ENCODE measurements around the gene SHISA6. TPM values are rescaled to one million over a fixed set of nuclear protein-coding genes. Genes with fewer than 3 reads are reported as not detected.

SHISA6 gene
- polyA plus RNA-seq, 1 donor from 2014 or later: 1.8 TPM

DNA sequence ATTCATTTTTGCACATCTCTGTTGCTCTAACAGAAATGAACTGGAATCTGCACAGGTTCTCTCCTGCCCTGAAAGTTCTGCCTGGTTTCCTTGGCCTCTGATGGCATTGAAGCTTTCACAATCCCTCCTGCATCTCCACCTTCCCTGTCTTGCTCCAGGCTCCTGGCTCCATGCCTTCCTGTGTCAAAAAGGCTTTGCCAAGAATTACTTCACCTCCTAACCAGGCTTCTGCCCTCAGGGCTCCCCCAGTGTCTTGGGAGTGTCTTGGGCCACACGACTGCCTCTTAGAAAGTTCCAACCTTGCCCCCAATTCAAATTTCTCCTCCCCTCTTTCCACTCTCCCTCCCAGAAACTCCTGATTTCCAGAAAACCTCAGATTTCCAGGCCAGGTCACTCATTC lies 320.3 kb downstream of the SHISA6 start:
- Histone ChIP-seq H3K27me3 (ENCODE audit: insufficient read depth, low read depth, low read length) (no peaks in the 10 kb centered on the region), H3F3A (ENCODE audit: insufficient read depth, low read length, poor library complexity, severe bottlenecking) (no peaks in the 10 kb centered on the region), H3K9me2 (ENCODE audit: insufficient read depth, low read length) (no peaks in the 10 kb centered on the region), H3K27ac (ENCODE audit: low read length) (no peak overlapping the region), H3K4me3 (ENCODE audit: low read length) (no peak overlapping the region), H2AFZ (ENCODE audit: low read depth, low read length) (no peak overlapping the region), H3K9ac (ENCODE audit: low read length) (no peak overlapping the region), H3K4me2 (ENCODE audit: low read length) (no peak overlapping the region), H4K20me1 (ENCODE audit: insufficient read depth) (no peaks in the 10 kb centered on the region), H3K79me2 (replicated peaks; ENCODE audit: insufficient read depth, low read length) (no peaks in the 10 kb centered on the region), H3K9me3 (ENCODE audit: low read length) (no peaks in the 10 kb centered on the region), H3K36me3 (ENCODE audit: insufficient read depth, low read length) (no peaks in the 10 kb centered on the region)
- TF ChIP-seq EP300 (conservative IDR thresholded peaks at IDR 0.05; ENCODE audit: poor library complexity, severe bottlenecking) (no peak), EZH2 (IDR thresholded peaks at IDR 0.05; ENCODE audit: borderline replicate concordance, insufficient read depth, low read length, poor library complexity, severe bottlenecking) (no peak), TAF1 (IDR thresholded peaks at IDR 0.05; ENCODE audit: low read depth) (no peak), SMC3 (conservative IDR thresholded peaks at IDR 0.05; ENCODE audit: poor library complexity) (no peak), REST (IDR thresholded peaks at IDR 0.05; ENCODE audit: borderline replicate concordance) (no peak), CTCF (IDR thresholded peaks at IDR 0.05; ENCODE audit: poor library complexity, severe bottlenecking) (no peak), MXI1 (conservative IDR thresholded peaks at IDR 0.05; ENCODE audit: poor library complexity, severe bottlenecking) (no peak), RAD21 (conservative IDR thresholded peaks at IDR 0.05) (no peak), POLR2AphosphoS5 (IDR thresholded peaks at IDR 0.05) (no peak)

- Histone ChIP-seq H3K9me2 (ENCODE audit: insufficient read depth, low read length) (no peaks in the 10 kb centered on the region), H3K4me3 (ENCODE audit: low read length) (no peak overlapping the region), H3K79me2 (replicated peaks; ENCODE audit: insufficient read depth, low read length) (no peaks in the 10 kb centered on the region), H4K20me1 (ENCODE audit: insufficient read depth) (no peaks in the 10 kb centered on the region), H3K9me3 (ENCODE audit: low read length) (no peaks in the 10 kb centered on the region), H3K27ac (ENCODE audit: low read length) (no peak overlapping the region), H3K27me3 (ENCODE audit: insufficient read depth, low read depth, low read length) (no peaks in the 10 kb centered on the region), H3K4me2 (ENCODE audit: low read length) (no peak overlapping the region), H3K36me3 (ENCODE audit: insufficient read depth, low read length) (no peaks in the 10 kb centered on the region), H3F3A (ENCODE audit: insufficient read depth, low read length, poor library complexity, severe bottlenecking) (no peaks in the 10 kb centered on the region), H2AFZ (ENCODE audit: low read depth, low read length) (no peak overlapping the region), H3K9ac (ENCODE audit: low read length) (no peak overlapping the region)
- TF ChIP-seq RAD21 (conservative IDR thresholded peaks at IDR 0.05) (no peak), SMC3 (conservative IDR thresholded peaks at IDR 0.05; ENCODE audit: poor library complexity) (no peak), REST (IDR thresholded peaks at IDR 0.05; ENCODE audit: borderline replicate concordance) (no peak), MXI1 (conservative IDR thresholded peaks at IDR 0.05; ENCODE audit: poor library complexity, severe bottlenecking) (no peak), EZH2 (IDR thresholded peaks at IDR 0.05; ENCODE audit: borderline replicate concordance, insufficient read depth, low read length, poor library complexity, severe bottlenecking) (no peak)
Measured at GRCh38 chr17:11561702-11562101, 320.7 kb downstream of the SHISA6 start.
